Measurements from ENCODE around the gene SPRR1B. TPM values are rescaled to one million over a fixed set of nuclear protein-coding genes. Genes with fewer than 3 reads are reported as not detected.

Gene SPRR1B
- total and polyA plus RNA-seq, 10 of the 15 experiments (the other 5 are each of a cell fraction or from before 2014, with no cell fraction given): not detected

Small RNA genes within 50 kb of the gene (small RNA-seq; reads per million reads assigned to genes)
- gene AL356867.1 (not detected), gene RF00322 (not detected), gene SPRR1A (not detected)

Other genes with a start within 250 kb of the SPRR1B start
Only the 7 nearest of the 22 such genes appear.
- gene SPRR4, start 60.6 kb upstream of the SPRR1B start, total RNA-seq (2014; rRNA removed): not detected in 2 replicates
- not detected in 2 replicates for gene SPRR4, start 60.6 kb upstream of the SPRR1B start, total RNA-seq (2014; rRNA removed; fragmentation: Illumina TruSeq; extraction: Trizol)
- gene SPRR4, start 60.6 kb upstream of the SPRR1B start, total RNA-seq (2021): not detected in 2 replicates
- gene SPRR4, start 60.6 kb upstream of the SPRR1B start, polyA plus RNA-seq (2011; rRNA removed): not detected in 2 replicates
- gene SPRR4, start 60.6 kb upstream of the SPRR1B start, polyA plus RNA-seq (2014; fragmentation: Illumina TruSeq; extraction: Trizol): not detected in 2 replicates
- not detected for gene SPRR4, start 60.6 kb upstream of the SPRR1B start, polyA plus RNA-seq (2014; fragmentation: Nextera tagmentation; extraction: Ambion mirVana)
- not detected in 2 replicates for gene SPRR4, start 60.6 kb upstream of the SPRR1B start, polyA plus RNA-seq (2014; rRNA removed)
- gene SPRR4, start 60.6 kb upstream of the SPRR1B start, polyA plus RNA-seq (2016; fragmentation: Nextera tagmentation; extraction: Ambion mirVana): not detected
- not detected in 2 replicates for gene SPRR1A, start 47.1 kb upstream of the SPRR1B start, total RNA-seq (2014; rRNA removed)
- gene SPRR1A, start 47.1 kb upstream of the SPRR1B start, total RNA-seq (2014; rRNA removed; fragmentation: Illumina TruSeq; extraction: Trizol): not detected in 2 replicates
- gene SPRR1A, start 47.1 kb upstream of the SPRR1B start, total RNA-seq (2021): not detected in 2 replicates
- gene SPRR1A, start 47.1 kb upstream of the SPRR1B start, polyA plus RNA-seq (2011; rRNA removed): not detected in 2 replicates
- not detected in 2 replicates for gene SPRR1A, start 47.1 kb upstream of the SPRR1B start, polyA plus RNA-seq (2014; fragmentation: Illumina TruSeq; extraction: Trizol)
- gene SPRR1A, start 47.1 kb upstream of the SPRR1B start, polyA plus RNA-seq (2014; fragmentation: Nextera tagmentation; extraction: Ambion mirVana): not detected
- not detected in 2 replicates for gene SPRR1A, start 47.1 kb upstream of the SPRR1B start, polyA plus RNA-seq (2014; rRNA removed)
- not detected for gene SPRR1A, start 47.1 kb upstream of the SPRR1B start, polyA plus RNA-seq (2016; fragmentation: Nextera tagmentation; extraction: Ambion mirVana)
- not detected in 2 replicates for gene SPRR3, start 29.5 kb upstream of the SPRR1B start, total RNA-seq (2014; rRNA removed)
- gene SPRR3, start 29.5 kb upstream of the SPRR1B start, total RNA-seq (2014; rRNA removed; fragmentation: Illumina TruSeq; extraction: Trizol): not detected in 2 replicates
- gene SPRR3, start 29.5 kb upstream of the SPRR1B start, total RNA-seq (2021): not detected in 2 replicates
- gene SPRR3, start 29.5 kb upstream of the SPRR1B start, polyA plus RNA-seq (2011; rRNA removed): not detected in 2 replicates
- gene SPRR3, start 29.5 kb upstream of the SPRR1B start, polyA plus RNA-seq (2014; fragmentation: Illumina TruSeq; extraction: Trizol): not detected in 2 replicates
- not detected for gene SPRR3, start 29.5 kb upstream of the SPRR1B start, polyA plus RNA-seq (2014; fragmentation: Nextera tagmentation; extraction: Ambion mirVana)
- not detected in 2 replicates for gene SPRR3, start 29.5 kb upstream of the SPRR1B start, polyA plus RNA-seq (2014; rRNA removed)
- gene SPRR3, start 29.5 kb upstream of the SPRR1B start, polyA plus RNA-seq (2016; fragmentation: Nextera tagmentation; extraction: Ambion mirVana): not detected
- not detected in 2 replicates for gene SPRR2D, start 9.9 kb downstream of the SPRR1B start, total RNA-seq (2014; rRNA removed)
- not detected in 2 replicates for gene SPRR2D, start 9.9 kb downstream of the SPRR1B start, total RNA-seq (2014; rRNA removed; fragmentation: Illumina TruSeq; extraction: Trizol)
- gene SPRR2D, start 9.9 kb downstream of the SPRR1B start, total RNA-seq (2021): not detected in 2 replicates
- gene SPRR2D, start 9.9 kb downstream of the SPRR1B start, polyA plus RNA-seq (2011; rRNA removed): not detected in 2 replicates
- gene SPRR2D, start 9.9 kb downstream of the SPRR1B start, polyA plus RNA-seq (2014; fragmentation: Illumina TruSeq; extraction: Trizol): not detected in 2 replicates
- gene SPRR2D, start 9.9 kb downstream of the SPRR1B start, polyA plus RNA-seq (2014; fragmentation: Nextera tagmentation; extraction: Ambion mirVana): not detected
- gene SPRR2D, start 9.9 kb downstream of the SPRR1B start, polyA plus RNA-seq (2014; rRNA removed): not detected in 2 replicates
- gene SPRR2D, start 9.9 kb downstream of the SPRR1B start, polyA plus RNA-seq (2016; fragmentation: Nextera tagmentation; extraction: Ambion mirVana): under 1 TPM in 1 of 2 experiments, not detected in 1; 0.44 TPM
- gene SPRR2A, start 26.3 kb downstream of the SPRR1B start, total RNA-seq (2014; rRNA removed): not detected in 2 replicates
- gene SPRR2A, start 26.3 kb downstream of the SPRR1B start, total RNA-seq (2014; rRNA removed; fragmentation: Illumina TruSeq; extraction: Trizol): not detected in 2 replicates
- gene SPRR2A, start 26.3 kb downstream of the SPRR1B start, total RNA-seq (2021): not detected in 2 replicates
- gene SPRR2A, start 26.3 kb downstream of the SPRR1B start, polyA plus RNA-seq (2011; rRNA removed): not detected in 2 replicates
- not detected in 2 replicates for gene SPRR2A, start 26.3 kb downstream of the SPRR1B start, polyA plus RNA-seq (2014; fragmentation: Illumina TruSeq; extraction: Trizol)
- not detected for gene SPRR2A, start 26.3 kb downstream of the SPRR1B start, polyA plus RNA-seq (2014; fragmentation: Nextera tagmentation; extraction: Ambion mirVana)
- gene SPRR2A, start 26.3 kb downstream of the SPRR1B start, polyA plus RNA-seq (2014; rRNA removed): not detected in 2 replicates
- gene SPRR2A, start 26.3 kb downstream of the SPRR1B start, polyA plus RNA-seq (2016; fragmentation: Nextera tagmentation; extraction: Ambion mirVana): not detected
- gene SPRR2B, start 40.4 kb downstream of the SPRR1B start, total RNA-seq (2014; rRNA removed): not detected in 2 replicates
- gene SPRR2B, start 40.4 kb downstream of the SPRR1B start, total RNA-seq (2014; rRNA removed; fragmentation: Illumina TruSeq; extraction: Trizol): not detected in 2 replicates
- not detected in 2 replicates for gene SPRR2B, start 40.4 kb downstream of the SPRR1B start, total RNA-seq (2021)
- not detected in 2 replicates for gene SPRR2B, start 40.4 kb downstream of the SPRR1B start, polyA plus RNA-seq (2011; rRNA removed)
- gene SPRR2B, start 40.4 kb downstream of the SPRR1B start, polyA plus RNA-seq (2014; fragmentation: Illumina TruSeq; extraction: Trizol): not detected in 2 replicates
- not detected for gene SPRR2B, start 40.4 kb downstream of the SPRR1B start, polyA plus RNA-seq (2014; fragmentation: Nextera tagmentation; extraction: Ambion mirVana)
- not detected in 2 replicates for gene SPRR2B, start 40.4 kb downstream of the SPRR1B start, polyA plus RNA-seq (2014; rRNA removed)
- not detected for gene SPRR2B, start 40.4 kb downstream of the SPRR1B start, polyA plus RNA-seq (2016; fragmentation: Nextera tagmentation; extraction: Ambion mirVana)
- gene SPRR2E, start 63.3 kb downstream of the SPRR1B start, total RNA-seq (2014; rRNA removed): not detected in 2 replicates
- gene SPRR2E, start 63.3 kb downstream of the SPRR1B start, total RNA-seq (2014; rRNA removed; fragmentation: Illumina TruSeq; extraction: Trizol): not detected in 2 replicates
- gene SPRR2E, start 63.3 kb downstream of the SPRR1B start, total RNA-seq (2021): not detected in 2 replicates
- not detected in 2 replicates for gene SPRR2E, start 63.3 kb downstream of the SPRR1B start, polyA plus RNA-seq (2011; rRNA removed)
- not detected in 2 replicates for gene SPRR2E, start 63.3 kb downstream of the SPRR1B start, polyA plus RNA-seq (2014; fragmentation: Illumina TruSeq; extraction: Trizol)
- gene SPRR2E, start 63.3 kb downstream of the SPRR1B start, polyA plus RNA-seq (2014; fragmentation: Nextera tagmentation; extraction: Ambion mirVana): not detected
- not detected in 2 replicates for gene SPRR2E, start 63.3 kb downstream of the SPRR1B start, polyA plus RNA-seq (2014; rRNA removed)
- not detected for gene SPRR2E, start 63.3 kb downstream of the SPRR1B start, polyA plus RNA-seq (2016; fragmentation: Nextera tagmentation; extraction: Ambion mirVana)